GM18526 (cell line): ENCODE data around the gene ADCY10.

Experiments
- POLR2A ChIP-seq: IDR thresholded peaks from 3 replicates; pipeline ENCODE4 v1.6.1; 2011; ENCODE audit not compliant: insufficient read length; ENCODE audit errors: extremely low read depth

ADCY10 gene

DNA sequence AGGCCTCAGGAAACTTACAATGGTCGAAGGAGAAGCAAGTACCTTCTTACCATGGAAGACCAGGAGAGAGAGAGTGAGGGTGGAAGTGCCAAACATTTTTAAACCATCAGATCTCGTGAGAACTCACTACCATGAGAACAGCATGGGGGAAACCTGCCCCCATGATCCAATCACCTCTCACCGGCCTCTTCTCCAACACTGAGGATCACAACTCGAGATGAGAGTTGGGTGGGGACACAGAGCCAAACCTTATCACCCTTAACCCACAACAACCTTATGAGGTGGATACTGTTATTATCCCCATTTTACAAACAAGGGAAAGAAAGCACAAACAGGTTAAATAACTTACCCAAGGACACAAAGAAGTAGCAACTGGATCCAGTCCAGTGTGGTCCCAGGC, 111.7 kb downstream of the ADCY10 start:
- TF ChIP-seq POLR2A: no peak

DNA sequence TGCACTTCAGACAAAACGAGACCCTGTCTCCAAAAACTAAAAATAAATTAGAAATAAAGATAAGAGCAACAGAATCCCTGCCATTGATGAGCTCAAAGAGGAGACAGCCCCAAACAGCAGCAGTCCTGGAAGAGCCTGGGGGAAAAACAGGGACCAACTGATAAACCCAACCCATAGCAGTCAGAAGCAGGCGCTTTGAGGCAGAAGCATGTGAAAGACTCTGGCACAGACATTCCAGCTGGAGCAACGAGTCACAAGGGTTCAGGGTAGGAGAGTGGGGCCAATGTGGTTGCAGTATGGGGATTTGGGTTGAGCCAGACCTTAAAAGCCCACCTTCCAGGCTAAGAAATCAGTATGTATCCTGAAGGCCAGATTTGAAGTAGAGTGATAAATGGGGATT, 113.7 kb downstream of the ADCY10 start:
- no peak for TF ChIP-seq POLR2A

DNA sequence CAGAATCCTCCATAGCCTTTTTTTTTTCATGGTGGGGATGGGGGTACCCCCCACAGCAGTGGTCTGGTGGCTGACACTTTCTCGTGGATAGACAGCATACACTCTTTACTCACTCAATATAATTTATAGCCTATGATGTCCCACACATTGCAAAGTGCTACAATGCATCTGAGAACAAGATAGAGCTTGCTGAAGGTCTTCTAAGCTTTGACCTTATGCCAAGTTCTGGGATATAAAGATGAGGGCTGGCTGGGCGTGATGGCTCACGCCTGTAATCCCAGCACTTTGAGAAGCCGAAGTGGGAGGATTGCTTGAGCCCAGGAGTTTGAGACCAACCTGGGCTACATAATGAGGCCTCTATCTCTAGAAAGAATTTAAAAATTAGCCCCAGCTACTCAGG, 114.2 kb downstream of the ADCY10 start:
- TF ChIP-seq POLR2A: no peak

DNA sequence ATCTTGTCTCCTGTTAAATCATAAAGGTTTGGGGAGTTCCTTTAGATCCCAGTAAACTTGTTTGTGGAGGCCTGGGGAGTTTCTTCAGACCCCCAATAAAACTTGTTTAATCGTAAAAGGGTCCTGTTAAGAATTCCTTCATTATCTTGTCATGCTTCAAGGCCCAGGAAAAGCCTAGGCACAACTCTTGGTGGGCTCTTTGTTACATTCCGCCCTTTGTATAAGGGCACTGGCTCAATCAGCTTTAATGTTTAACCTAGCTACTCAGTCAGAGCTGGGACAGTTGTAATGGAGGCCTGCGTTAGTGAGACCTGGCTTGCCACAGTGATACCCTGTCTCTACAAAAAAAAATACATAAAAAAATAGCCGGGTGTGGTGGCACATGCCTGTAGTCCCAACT, 115.0 kb downstream of the ADCY10 start:
- no peak for TF ChIP-seq POLR2A

DNA sequence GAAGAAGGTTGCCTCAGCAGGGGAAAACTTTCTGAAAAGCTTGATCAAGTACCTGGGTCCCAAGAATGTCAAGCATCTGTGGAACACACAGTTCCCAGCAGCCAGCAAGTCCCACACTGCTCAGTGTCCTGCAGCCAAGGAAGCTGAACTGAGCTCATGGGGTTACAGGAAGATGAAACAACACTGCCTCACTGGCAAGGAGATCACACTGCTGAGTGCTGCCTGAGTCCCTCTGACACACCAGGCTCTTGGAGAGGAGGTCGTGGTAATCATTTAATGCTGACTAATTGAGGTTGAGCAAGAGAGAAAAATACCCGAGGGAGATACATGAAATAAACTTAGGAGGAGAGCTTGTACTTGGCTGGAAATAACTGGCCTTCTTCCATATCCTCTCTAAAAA, 116.9 kb downstream of the ADCY10 start:
- no peak for TF ChIP-seq POLR2A

DNA sequence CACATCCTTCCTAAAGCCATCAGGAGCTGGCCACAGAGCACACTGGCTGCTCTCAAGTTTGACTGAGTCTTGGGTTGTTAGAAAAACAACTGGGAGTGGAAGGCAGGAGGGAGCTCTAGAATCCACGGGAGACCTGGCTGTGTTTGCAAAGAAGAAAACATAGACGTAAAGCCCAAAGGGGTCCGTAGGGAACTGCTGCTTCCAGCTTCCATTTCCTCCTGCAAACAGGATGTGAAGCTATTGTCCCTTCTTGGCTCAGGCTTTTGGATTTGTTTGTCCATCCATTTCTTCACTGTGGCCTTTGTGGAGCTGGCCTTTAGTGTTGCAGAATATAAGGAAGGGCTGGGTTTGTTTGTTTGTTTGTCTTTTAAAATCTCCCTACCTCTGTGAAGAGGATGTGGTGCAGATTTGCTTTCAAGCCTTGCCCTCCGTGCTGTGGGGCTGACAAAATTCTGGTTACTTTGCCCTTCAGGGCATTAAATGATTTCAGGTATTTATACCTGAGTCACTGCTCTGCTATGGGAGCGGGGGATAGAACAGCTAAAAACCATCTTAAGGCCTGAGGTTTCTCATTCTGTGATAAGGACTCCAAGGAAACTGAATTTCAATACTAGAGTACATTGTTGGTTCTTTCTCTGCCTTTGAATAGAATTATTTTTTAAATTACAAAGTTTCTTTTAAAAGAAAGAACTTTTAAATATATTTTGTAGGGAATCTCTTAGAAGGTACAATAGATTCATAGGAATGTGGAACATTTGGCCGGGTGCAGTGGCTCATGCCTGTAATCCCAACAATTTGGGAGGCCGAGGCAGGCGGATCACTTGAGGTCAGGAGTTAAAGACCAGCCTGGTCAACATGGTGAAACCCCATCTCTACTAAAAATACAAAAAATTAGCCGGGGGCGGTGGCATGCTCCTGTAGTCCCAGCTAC, 117.9 kb downstream of the ADCY10 start:
- TF ChIP-seq POLR2A: no peak

DNA sequence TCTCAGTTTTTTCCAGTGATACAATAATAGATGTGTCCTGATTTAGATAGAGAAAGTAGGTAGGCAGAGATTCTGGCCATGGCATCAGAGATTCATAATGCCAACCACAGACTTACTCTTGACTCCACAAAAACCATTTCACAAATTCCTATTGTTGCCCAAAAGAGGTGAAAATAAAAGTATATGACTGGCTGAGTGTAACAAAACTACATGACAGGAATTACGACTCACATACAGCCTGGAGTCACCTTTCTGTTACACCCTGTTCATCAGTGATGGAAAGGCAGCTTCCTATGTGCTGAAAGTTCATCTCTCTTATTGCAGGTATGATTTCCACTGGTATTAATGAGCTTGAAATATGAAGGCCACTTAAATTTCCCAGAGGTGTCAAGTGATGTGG, 119.9 kb downstream of the ADCY10 start:
- no peak for TF ChIP-seq POLR2A

DNA sequence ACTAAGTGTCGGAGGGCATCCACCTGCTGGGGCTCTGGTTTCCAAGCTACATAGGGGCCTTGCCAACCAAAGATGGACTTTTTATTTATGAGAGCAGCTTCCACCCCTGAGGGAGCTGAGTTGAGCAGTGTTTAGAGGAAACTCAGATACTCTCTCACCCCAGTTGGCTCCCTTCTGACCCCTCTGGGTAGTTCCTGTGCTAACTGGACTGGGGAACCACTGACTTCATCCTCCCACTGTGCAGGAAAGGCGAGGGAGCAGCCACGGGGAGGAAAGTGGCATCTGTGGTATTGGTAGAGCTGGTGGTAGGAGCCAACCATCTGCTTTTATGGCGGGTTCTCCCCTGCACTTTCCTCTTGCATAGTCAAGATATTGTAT, 121.8 kb downstream of the ADCY10 start:
- no peak for TF ChIP-seq POLR2A

DNA sequence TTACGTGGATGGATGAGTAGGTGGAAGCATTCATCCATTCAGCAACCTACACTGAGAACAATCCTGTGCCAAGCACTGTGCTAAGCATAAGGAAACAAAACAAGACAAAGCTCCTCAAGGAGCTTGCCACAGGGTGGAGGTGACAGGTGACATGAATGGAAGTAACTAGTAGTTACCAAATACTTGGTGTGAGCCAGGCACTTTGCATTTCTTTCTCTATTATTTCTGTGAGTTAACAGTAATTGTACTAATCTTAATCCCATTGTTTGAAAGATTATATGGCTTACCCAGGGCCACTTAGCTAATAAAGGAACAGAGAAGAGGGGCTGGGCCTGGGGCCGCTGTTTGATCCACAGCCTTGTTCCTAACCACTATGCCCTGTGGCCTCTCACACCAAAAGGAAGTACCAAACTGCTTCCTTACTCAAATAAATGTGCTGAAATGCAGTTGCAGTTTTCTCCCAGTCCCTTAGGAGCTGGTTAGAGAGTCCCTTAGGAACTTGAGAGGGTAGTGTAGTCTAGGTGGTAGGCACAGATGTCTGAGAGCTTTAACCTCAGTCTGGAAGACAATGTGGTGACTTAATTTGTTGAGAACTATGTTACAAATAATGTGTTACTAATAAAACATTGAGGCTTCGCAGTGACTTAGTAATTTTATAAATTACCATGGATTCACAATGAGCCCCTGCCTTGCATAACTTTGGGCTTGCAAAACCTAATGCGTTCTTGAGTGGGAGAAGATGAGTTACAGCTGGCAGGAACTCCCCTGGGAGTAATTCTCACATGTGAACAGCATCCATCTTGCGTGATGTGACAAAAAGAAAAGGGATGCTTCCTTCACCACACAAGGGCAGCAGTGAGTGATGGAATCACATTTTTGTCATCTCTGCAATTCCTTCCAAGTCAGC, 122.4 kb downstream of the ADCY10 start:
- no peak for TF ChIP-seq POLR2A

DNA sequence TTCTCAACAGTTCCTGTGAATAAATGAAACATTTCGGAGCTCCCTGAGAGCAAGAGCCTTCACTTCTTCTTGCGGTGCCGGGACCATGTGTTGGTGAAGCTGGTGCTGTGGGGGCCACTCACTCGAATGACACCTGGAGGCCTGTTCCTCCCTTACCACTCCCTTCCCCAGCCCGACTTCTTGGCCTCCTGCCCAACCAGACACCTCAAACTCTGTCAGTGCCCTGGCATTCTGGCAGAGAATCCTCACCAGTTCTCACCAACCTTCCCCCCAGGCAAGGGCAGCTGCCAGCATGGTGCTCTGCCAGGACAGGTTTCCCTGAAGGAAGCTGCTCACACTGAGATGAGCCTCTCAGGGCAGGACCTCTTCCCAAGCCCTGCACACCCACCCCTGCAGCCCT, 123.8 kb downstream of the ADCY10 start:
- TF ChIP-seq POLR2A: no peak

DNA sequence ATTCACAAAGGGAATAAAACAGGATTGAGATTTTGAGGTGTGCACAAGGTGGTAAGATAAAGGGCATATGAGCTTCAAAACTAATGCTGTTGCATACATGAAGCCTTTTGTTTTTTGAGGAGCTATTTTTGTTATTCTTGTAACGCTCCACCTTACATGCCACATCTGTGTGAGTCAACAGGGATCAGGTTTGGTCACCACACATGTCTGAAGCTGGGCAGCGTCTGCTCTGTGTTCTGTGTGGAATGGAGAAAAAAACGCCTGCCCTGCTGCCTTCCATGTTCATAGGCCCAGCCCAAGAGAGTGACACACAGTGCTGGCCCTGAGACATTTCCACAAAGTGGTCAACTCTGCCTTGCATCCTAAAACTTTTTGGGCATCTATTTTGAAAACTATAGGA, 124.4 kb downstream of the ADCY10 start:
- TF ChIP-seq POLR2A: no peak

DNA sequence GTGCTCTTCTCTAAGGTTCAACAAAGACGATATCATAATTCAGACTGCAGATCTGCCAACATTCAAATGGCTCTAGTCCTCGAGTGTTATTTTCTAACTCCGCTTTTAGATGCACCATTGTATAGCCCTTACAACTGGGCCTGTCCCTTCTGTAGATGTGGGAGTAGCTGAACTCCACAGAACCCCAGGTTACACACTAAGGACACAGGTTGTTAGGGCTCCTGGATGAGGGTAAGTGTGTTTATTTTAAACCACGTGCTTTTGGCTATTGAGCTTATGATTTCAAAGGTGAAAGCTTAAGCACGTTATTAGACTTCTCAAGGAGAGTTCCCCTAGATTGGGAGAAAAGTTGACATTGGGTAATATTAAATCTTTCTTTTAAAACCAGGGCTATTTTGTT, 127.4 kb downstream of the ADCY10 start:
- TF ChIP-seq POLR2A: no peak

DNA sequence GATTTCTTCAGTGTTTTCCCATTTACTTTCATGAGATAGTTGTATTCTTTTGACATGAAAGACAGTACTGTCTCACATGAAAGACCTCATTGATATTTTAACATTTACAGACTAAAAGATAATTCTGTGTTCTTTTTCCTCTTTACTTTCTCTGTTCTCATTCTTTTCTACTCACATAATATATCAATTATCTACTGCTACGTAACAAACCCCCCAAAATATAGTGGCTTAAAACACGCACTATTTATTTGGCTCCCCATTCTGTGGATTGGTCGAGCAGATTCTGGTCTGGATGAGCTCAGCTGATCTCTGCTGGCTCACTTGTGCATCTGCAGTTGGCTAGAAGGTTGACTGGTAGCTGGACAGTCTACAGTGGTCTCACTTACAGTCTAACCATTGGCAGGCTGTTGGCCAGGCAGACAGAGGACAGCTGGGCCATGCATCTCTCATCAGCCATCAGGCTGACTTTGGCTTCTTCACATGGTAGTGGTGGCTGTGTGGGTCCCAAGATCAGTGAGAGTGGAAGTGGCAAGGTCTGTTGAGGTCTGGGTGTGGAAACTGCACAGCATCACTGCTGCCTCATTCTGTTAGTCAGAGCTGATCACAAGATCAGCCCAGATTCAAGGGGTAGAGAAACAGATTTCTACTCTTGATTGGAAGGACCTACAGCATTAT, 128.9 kb downstream of the ADCY10 start:
- TF ChIP-seq POLR2A: no peak

DNA sequence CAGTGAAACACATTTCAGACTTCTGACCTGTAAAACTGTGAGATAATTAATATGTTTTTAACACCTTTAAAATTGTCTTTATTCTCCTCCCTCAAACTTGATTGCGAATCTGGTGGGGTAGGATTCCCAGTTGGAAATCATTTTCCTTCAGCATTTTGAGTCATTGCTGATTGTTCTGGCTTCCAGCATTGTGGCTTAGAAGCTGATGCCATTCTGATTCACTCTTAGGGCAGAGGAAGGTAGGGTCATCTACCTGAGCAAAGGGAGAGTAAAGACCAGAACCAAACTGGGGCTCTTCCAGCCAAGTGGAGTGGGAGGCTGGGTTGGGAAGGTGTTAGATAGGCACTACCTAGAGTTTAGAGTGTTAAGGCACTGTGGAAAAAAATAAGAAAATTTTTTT, 131.0 kb downstream of the ADCY10 start:
- TF ChIP-seq POLR2A: no peak

DNA sequence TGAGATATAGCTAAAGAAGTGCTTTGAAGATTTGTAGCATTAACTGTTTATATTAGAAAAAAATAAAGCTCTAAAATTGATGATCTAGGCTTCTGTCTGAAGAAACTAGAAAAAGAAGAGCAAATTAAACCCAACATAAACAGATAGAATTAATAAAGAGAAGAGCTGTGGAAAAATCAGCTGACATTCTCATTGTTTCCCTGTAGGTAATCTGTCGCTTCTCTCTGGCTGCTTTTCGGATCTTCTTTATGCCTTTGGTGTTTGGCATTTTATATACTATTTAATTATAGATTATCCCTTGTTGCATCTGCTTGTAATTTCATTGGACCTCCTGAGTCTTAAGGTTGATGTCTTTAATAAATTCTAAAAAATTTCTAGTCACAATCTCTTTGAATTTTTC, 132.4 kb downstream of the ADCY10 start:
- no peak for TF ChIP-seq POLR2A

DNA sequence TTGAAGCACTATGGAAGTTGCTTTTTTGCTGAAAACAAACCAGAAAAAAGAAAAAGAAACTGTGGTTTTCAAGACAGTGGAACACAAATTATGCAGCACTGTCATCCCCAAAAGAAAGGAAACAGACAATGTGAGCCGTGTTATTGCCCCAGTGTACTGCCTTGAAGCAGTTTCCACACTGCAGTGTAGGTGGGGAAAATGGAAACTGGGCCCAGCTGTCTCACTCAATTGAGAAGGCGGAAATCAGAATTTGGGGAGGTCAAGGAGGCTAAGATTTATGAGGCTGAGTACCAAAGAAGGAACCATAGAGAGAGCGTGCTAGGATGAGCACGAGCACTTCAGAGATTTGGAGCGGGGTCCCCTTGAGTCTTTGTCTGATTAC, 136.7 kb downstream of the ADCY10 start:
- no peak for TF ChIP-seq POLR2A
